ENCODE data around the gene ZNF282.

ZNF282 gene

DNA sequence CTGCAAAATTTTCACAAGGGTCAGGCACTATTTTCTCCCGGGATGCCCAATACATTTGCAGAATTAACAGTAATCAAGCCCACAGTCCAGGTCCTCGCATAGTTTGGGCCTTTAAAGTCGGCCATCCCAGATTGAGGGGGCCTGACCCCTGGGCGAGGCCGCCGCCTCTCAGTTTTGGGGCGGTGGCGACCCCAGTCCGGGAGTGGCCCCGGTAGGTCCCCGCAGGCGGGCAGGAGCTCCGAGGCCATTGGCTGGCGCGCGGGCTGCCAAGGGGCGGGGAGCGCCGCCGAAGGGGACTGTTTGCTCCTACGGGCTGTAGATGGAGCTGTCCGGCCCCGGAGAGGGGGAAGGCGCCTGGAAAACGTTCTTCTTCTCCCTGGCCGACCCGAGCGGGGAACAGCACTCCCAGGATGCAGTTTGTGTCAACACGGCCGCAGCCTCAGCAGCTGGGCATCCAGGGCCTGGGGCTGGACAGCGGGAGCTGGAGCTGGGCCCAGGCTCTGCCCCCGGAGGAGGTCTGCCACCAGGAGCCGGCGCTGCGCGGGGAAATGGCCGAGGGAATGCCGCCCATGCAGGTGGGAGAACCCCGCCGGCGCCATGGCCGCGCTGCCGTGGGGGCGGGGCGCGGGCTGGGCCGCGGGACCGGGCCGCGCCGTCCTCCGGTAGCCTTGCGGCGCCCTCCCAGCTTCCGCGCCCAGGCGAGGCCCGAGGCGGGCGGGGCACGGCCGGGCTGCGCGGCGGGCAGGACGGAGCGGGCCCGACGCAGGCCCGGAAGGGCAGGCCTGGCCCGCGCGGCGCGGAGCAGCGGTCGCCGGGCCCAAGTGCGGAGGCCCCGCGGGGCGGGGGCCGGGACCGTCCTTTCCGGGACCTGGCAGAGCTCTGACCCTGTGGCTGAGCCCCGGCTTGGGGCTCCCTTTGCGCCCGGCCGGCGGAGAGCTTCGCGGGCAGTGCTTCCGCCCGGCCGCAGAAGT is at the start of gene ZNF282:
Gene ZNF282 (plus strand): TSS at position 367 of the 971 bp plus-strand sequence. CDS start 44 bp downstream, at position 411.
- peak; percentile 53 for DNase-seq (ENCODE audit: low read depth)

DNA sequence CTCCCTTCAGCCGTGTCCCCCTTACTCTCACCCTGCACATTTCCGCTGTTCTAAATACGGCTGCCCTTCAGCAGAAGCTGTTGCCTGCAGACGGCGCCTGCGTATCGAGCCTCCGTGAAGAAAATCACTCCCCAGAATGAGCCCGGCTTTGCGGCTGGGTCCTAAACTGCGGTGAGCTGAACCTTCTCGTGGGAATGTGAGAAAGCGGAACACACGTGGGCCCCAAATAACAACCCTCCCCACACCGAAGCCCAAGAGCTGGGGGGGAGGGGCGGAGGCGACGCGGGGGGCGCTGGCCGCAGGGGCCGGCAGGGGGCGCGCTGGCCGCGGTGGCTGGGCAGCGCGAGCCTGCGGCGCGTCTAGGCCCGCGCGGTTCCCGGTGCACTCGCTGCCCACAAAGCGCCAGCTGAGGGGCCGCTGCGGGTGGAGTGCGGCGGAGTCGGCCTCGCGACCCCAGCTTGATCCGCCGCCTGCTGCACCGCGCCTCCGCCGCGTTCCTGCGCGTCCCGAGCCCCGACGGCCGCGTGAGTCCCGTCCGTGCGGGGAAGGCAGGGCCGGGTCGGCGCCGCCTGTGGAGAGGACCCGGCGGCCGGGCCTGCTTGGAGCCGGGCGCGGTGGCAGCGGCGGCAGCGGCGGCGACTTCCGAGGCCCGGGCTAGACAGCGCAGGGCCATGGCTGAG is 48.1 kb upstream of the ZNF282 start, which contains the start of gene ZNF398:
Gene ZNF398 (plus strand): TSS at position 382 of the 680 bp plus-strand sequence. CDS start 290 bp downstream, at position 672.
- no peak for DNase-seq (ENCODE audit: low read depth)

DNA sequence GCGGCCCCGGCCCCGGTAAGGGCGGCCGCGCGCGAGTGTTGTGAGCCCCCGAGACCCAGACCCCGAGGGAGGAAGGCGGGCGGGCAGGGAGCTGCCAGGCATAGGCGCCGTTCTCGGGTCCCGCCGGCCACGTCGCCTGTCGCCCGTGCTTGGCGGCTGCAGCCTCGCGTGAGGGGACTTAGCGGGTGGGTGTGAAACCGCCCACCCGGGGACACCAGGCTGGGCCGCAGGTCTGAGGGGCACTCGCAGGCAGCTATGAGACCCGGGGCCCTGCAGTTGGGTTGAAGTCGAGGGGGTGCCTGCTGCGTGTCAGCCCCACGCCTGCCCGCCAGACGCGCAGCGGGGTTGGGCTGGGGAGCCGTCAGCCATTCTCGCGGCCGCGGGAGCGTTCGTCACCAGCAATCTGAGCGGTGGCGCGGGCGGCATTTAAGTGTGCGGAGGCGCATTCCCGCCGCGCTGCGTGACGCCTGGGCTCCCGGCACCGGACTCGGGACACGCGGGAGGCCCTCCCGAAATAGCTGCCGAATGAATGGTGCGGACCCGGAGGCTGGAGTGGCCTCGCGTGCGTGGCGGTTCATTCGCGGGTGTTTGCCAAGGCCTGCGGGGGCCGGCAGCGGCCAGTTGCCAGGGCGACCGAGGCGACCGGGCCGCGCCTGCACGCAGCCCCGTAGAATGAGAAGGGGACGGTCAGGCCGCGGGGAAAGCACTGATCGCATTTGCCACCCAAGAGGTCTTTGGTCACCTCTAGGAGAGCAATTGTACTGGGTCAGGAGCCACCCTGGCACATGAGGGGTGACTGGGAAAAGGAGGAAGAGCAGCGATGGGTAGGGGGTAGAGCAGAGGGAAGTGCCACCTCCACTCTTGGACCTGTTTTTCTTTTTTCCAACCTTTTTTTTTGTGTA is 47.3 kb upstream of the ZNF282 start:
- DNase-seq (ENCODE audit: low read depth), result no peak

DNA sequence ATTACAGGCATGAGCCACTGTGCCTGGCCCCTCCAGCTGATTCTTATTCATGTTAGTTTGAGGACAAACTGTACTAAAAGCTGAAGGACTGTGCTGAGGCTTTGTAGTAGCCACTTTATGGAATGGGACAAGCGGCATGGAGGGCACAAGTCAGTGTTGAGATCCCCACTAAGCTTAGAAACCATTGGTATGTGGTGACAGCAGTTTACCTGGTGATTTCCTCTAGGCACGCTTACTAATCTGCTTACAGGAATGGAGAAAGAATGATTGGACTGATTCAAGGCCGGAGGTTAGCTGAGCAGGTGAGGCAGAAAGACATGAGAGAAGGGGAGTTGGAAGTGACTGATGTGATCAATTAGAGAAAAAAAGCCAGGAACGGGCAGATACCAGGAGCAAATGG is 44.4 kb upstream of the ZNF282 start:
- DNase-seq (ENCODE audit: low read depth), result no peak

DNA sequence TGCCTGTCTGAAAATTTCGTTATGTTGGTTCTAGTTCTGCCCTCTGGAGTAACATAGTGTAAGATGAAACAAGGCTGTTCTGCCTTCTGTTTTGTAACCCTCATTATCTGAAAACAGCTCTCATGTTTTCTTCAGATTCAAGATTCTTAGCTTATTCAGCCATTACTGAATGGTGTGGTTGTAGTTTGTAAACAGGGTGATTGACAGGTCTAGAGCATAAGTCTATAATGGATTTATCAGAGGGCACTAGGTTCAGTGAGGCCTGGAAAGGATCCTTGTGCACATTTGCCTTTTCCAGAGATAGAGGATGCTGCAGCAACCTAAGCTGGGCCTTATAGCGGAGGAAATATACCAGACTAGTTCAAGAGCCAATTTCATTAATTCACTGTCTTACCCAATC is 42.0 kb upstream of the ZNF282 start:
- no peak for DNase-seq (ENCODE audit: low read depth)

DNA sequence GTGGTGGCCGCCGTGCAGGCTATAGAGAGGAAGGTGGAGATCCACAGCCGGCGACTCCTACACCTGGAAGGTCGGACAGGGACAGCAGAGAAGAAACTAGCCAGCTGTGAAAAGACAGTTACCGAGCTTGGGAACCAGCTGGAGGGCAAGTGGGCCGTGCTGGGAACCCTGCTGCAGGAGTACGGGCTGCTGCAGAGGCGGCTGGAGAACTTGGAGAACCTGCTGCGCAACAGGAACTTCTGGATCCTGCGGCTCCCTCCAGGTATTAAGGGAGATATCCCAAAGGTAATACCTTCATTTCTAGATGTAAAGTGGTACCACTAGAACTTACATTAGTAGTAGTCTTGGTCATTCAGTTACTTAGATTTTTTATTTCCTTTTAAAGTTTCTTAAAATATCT is 41.3 kb upstream of the ZNF282 start:
- no peak for DNase-seq (ENCODE audit: low read depth)

DNA sequence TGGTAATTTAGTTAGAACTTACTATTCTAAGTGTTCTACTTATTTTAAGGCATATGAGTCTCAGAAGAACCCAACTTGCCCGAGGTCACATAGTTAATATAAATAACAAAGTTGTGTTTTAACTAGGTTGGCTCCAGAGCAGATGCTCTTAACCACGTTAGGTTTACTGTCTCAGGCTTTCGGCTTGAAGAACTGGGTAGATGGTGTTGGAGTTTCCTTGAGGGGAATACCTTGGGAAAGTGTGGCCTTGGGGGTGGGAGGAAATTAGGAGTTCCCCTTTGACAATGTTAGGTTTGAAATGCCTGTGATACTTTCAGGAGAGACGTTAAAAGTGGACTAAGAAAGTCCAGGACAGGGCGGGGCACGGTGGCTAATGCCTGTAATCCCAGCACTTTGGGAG is 38.4 kb upstream of the ZNF282 start:
- no peak for DNase-seq (ENCODE audit: low read depth)

DNA sequence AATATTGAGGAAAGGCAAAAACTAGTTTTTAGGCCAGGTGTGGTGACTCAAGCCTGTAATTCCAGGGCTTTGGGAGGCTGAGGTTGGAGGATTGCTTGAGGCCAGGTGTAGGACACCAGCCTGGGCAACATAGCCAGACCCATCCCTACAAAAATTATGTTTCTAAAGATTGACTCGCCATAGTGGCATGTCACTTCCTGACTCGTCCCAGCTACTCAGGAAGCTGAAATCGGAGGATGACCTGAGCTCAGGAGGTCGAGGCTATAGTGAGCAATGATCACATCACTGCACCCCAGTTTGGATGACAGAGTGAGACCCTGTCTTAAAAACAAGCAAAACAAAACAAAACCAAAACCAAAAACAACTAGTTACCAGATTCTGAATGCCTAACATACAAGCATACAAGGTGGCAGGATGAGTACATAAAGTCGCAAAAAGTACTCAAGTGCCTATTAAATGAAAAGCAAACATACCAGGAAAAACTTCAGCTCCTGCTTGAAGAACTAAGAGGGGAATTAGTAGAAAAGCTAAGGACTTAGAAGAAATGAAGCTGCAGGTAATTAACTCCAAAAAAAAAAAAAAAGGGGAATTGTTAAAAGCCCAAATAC is 34.0 kb upstream of the ZNF282 start:
- no peak for DNase-seq (ENCODE audit: low read depth)

DNA sequence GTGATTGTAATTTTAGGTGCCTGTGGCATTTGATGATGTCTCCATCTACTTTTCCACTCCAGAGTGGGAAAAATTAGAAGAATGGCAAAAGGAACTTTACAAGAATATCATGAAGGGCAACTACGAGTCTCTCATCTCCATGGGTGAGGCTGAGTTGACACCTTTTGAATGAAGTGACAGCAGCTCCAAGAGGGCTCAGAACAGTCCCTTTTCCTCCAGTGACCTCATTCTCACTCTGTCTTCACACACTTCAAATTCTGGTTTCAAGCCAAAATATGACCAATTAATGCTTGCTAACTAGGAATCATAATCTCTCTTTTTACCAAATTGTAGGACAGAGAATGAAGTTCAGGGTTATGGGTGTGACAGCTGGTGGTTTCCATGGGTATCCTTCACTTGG is 29.2 kb upstream of the ZNF282 start:
- no peak for DNase-seq (ENCODE audit: low read depth)

DNA sequence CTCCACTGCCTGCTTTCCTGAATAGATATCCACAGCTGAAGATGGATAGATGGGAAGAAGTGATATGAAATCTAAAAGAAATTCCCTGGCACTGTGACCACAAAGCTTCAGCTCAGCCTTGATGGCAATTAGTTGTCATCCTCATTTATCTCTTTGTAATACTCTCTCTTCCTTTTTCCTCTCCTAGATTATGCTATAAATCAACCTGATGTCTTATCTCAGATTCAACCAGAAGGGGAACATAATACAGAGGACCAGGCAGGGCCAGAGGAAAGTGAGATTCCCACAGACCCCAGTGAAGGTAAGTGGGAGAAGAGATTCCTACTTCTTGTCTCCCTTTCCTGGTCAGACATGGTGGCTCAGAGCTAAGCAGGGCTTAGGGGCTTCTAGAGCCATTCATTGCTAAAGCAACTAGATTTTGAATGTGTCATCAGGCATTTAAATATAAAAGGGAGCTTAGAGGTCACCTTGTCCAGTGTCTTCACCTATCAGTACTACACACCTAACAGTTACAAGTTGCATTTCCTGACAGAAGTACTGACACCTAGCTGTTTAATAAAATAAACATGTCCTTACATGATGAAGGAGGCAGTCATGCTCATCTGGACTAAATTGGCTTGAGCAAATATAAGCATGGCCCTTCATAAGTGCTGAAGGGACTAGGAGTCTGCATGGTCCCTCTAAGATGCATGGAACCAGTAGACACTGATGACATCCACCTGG is 28.6 kb upstream of the ZNF282 start:
- no peak for DNase-seq (ENCODE audit: low read depth)

DNA sequence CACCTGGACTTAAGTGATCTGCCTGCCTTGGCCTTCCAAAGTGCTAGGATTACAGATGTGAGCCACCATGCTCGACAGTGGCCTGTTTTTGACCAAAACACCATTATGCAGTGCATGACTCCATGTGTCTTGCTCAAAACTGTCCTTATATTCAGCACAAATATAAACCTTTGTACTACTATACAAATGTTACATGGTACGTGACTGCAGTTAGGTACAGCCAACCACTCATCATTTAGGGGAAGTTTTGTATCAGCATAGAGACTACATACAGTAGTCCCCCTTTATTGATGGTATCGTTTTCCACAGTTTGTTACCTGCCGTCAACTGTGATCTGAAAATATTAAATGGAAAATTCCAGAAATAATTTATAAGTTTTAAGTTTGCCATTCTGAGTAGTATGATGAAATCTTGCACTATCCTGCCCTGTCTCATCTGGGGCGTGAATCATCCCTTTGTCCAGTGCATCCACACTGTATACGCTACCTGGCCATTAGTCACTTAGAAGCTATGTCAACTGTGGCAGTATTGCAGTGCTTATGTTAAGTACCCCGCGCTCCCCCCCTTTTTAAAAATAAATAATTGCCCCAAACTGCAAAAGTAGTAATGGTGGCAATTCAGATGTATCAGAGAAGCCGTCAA is 23.3 kb upstream of the ZNF282 start:
- no peak for DNase-seq (ENCODE audit: low read depth)

DNA sequence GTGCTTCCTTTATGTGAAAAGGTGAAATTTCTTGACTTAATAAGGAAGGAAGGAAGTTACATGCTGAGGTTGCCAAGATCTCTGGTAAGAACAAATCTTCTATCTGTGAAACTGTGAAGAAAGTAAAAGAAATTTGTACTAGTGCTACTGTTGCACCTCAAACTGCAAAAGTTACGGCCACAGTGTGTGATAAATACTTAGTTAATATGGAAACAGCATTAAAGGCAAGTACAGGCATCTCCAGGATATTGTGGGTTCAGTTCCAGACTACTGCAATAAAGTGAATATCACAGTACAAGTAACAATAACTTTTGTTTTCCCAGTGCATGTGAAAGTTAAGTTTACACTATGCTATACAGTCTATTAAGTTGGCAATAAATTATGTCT is 22.8 kb upstream of the ZNF282 start:
- no peak for DNase-seq (ENCODE audit: low read depth)

DNA sequence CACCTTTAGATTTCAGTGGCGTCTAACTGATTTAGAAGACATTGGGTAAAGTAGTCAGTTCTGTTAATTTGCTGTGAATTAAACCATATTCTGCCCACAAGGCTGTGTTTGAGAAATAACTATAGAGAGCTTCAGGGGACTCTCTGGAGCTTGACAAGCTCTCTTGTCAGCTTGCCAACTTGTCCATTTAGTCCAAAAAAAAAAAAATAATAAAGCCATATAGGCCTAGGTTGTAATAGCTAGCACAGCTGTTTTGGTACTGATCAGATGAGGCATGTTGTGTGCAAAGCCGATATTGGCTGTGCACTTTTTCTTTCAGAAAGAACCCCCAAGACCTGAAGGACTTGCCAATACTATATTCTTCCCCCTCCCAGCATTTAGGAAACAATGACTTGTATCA is 20.2 kb upstream of the ZNF282 start:
- no peak for DNase-seq (ENCODE audit: low read depth)

DNA sequence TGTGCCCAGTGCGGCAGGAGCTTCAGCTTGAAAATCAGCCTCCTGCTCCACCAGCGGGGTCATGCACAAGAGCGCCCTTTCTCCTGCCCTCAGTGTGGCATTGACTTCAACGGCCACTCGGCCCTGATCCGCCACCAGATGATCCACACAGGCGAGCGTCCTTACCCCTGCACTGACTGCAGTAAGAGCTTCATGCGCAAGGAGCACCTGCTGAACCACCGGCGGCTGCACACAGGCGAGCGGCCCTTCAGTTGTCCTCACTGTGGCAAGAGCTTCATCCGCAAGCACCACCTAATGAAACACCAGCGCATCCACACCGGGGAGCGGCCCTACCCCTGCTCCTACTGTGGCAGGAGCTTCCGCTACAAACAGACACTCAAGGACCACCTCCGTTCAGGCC is 16.1 kb upstream of the ZNF282 start:
- no peak for DNase-seq (ENCODE audit: low read depth)

DNA sequence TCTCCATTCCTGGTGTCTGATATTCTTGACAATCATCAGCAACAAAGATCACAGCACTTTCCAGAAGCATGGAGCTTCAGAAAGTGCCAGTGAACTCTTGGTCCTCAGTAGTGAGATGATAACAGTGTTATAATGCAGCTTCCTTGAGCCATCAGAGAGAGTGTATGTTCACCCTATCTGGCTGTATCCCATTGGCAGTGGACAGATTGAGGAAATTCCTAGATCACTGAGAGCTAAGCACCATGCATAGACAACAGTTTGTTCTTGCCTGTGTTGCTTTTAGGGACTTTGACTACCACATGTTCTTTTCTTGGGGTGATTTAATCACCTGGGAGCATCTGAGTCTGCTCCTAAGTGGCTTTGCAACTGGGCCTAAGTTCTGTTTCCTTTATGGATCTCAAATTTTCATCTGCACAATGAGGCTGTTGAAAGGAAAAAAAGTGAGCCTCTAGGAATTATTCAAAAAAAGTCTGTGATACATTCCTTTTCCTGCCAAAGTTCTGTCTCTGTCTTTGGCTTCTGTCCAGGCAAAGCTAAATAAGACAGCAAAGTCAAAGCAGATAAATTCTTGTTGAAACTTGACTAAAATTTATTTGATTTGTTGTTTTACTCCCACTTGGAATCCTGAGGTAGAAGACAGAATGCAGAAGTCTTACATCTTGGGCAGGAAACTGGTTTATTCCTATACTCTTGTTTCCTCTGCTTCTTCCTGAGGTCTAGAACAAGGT is 14.5 kb upstream of the ZNF282 start:
- no peak for DNase-seq (ENCODE audit: low read depth)

DNA sequence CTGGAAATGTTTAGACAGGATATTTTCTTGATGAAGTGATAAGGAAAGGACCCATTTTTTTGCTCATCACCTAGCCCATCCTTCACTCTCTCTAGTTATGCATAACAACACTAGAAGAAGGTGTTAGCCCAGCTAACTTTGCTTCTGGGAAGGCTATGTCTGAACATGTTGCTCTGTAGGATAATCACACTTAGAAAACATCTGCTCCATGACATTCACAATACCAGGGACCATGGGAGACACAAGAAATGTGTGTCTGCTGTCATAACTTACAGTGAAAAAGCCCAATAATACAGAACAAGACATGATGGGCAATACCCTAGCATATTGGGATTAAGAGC is 13.9 kb upstream of the ZNF282 start:
- DNase-seq (ENCODE audit: low read depth), result no peak

DNA sequence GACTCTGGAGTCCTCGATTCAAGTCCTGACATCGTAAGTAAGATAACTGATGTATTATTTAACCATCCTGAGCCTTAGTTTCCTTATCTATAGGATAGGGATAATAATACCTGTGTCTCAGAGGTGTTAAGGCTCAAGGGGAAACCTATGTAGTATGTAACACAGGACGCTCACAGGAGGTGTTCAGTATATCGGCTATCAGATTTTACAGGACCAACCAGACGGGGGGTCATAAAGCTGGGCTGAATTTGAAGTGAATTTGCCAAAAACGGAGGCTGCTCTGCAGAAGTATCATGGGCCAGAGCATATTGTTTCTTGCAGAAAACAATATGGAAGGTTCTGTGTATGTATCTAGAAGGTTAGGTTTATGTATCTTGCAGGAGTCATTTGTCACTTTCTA is 11.1 kb upstream of the ZNF282 start:
- no peak for DNase-seq (ENCODE audit: low read depth)

DNA sequence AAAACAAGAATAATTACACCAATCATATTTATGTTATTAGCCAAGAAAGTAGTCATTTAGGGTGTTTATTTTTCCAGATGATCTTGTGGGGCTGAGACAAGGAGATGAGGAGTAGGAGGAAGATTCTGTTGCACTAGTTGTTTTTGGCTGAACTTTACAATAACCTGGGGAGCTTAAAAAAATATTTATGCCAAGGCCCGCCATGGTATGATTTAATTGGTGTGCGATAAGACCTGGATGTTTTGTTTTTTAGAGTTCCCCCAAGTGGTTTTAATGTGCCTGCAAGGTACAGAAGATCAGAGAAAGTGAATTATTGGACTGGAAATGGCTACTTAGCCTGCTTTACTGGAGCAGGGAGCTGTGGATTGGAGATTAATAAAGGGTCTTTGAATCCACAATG is 7.1 kb upstream of the ZNF282 start:
- DNase-seq (ENCODE audit: low read depth), result no peak

DNA sequence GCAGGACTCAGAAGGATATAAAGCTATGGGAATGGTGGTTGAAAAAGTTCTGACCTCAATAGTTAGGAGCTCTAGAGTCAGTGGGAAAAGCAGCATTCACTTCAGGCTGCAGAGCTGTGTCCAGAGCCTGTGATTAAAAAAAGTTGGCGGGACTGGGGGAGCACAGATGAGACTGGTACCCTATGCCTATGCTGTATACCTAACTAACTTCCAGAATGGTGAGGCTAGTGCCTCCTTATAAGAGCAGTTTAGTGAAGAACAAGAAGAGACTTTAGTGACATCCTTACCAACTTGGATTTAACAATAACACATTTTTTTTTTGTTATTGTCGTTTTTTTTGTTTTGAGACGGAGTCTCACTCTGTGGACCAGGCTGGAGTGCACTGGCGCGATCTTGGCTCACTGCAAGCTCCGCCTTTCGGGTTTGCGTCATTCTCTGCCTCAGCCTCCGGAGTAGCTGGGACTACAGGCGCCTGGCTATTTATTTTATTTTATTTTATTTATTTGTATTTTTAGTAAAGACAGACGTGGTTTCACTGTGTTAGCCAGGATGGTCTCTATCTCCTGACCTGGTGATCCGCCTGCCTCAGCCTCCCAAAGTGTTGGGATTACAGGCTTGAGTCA is 6.6 kb upstream of the ZNF282 start:
- no peak for DNase-seq (ENCODE audit: low read depth)

DNA sequence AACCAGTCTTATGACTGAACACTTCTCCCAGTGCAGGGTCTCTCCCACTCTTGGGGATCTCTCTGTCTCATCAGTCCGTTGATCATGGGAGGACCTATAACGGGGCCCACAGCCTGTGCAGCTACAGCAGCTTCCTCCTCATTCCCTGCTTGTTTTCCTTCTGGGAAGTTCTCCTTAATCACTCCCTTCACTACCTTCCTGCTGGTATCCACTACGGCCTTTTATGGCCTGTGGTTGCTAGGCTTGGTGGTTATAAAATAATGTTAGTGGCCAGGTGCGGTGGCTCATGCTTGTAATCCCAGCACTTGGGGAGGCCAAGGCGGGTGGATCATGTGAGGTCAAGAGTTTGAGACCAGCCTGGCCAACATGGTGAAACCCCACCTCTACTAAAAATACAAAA is 3.5 kb upstream of the ZNF282 start:
- no peak for DNase-seq (ENCODE audit: low read depth)
